GM12873 (cell line): ENCODE results near the gene ZSCAN4.

Experiments used
- TF ChIP-seq, protein P1 (sequence below): IDR thresholded peaks from 2 replicates; pipeline ENCODE4 v1.5.1; 2012; ENCODE audit warnings: low read depth, mild to moderate bottlenecking, moderate library complexity, low read length, control low read depth; ENCODE audit not compliant: insufficient read depth; ENCODE audit errors: missing control alignments

Gene ZSCAN4

DNA sequence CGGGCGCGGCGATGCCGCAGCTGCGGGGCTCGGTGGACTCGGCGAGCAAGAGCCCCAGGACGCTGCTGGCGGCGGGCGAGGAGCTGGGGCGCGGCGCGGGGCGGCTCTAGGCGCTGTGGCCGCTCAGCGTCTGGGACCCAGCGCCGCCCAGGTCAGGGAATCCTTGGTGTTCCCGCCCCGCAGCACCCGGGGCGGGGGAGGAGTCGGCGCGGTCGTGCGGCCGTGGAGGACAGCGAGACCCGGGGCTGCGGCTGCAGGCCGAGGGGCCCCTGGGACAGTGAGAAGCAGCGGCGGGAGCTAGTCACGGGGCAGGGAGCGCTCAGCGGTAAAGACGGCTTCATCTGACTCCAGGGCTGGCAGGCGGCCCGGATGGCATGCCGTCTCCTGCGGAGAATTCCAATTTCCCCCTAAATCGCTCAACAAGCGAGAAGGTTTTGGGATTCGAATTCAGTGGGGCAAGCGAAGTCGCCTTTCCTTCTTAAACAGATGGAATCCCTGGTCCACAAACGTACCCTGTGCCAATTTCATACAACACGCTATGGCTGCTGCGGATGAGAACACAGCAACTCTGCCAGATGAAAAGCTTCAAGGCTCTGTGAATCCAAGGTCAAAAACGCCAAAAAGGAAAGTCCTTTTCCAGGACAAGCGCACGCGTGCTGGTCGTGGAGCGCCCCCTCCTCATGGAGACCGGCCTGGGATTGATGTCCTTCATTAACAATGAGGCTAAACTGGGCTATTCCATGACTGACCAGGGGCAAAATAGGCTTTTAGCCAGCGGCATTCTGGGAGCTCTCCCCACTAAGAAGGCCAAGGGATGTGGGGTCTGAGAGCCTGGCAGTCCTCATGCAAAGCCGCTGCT lies 4.2 kb upstream of the ZSCAN4 start:
- TF ChIP-seq, protein P1, sequence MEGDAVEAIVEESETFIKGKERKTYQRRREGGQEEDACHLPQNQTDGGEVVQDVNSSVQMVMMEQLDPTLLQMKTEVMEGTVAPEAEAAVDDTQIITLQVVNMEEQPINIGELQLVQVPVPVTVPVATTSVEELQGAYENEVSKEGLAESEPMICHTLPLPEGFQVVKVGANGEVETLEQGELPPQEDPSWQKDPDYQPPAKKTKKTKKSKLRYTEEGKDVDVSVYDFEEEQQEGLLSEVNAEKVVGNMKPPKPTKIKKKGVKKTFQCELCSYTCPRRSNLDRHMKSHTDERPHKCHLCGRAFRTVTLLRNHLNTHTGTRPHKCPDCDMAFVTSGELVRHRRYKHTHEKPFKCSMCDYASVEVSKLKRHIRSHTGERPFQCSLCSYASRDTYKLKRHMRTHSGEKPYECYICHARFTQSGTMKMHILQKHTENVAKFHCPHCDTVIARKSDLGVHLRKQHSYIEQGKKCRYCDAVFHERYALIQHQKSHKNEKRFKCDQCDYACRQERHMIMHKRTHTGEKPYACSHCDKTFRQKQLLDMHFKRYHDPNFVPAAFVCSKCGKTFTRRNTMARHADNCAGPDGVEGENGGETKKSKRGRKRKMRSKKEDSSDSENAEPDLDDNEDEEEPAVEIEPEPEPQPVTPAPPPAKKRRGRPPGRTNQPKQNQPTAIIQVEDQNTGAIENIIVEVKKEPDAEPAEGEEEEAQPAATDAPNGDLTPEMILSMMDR, result no peak

DNA sequence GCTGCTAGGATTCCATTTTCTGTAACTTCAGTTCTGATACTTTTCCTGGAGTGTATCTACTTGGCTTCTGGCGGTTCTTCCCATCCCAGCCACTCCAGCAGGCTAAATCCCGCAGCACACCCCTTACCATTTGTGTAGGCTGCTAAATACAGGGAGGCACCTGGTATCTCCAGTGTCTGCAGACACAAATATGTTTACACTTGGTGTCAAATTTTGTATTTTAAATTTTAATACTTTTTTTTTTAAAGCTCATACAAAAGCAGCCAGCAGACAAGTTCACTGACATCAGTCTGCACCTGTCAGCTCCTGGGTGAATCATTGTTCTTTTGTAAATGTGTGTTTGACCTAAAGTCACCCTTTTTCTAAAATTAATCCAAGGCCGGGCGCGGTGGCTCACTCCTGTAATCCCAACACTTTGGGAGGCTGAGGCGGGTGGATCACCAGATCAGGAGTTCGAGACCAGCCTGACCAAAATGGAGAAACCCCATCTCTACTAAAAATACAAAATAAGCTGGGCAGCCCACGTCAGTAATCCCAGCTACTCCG lies 3.4 kb upstream of the ZSCAN4 start:
- TF ChIP-seq, protein P1, result no peak

- TF ChIP-seq, protein P1, result no peak
Observed at GRCh38 chr19:57667228-57667627, 1.5 kb upstream of the ZSCAN4 start.

DNA sequence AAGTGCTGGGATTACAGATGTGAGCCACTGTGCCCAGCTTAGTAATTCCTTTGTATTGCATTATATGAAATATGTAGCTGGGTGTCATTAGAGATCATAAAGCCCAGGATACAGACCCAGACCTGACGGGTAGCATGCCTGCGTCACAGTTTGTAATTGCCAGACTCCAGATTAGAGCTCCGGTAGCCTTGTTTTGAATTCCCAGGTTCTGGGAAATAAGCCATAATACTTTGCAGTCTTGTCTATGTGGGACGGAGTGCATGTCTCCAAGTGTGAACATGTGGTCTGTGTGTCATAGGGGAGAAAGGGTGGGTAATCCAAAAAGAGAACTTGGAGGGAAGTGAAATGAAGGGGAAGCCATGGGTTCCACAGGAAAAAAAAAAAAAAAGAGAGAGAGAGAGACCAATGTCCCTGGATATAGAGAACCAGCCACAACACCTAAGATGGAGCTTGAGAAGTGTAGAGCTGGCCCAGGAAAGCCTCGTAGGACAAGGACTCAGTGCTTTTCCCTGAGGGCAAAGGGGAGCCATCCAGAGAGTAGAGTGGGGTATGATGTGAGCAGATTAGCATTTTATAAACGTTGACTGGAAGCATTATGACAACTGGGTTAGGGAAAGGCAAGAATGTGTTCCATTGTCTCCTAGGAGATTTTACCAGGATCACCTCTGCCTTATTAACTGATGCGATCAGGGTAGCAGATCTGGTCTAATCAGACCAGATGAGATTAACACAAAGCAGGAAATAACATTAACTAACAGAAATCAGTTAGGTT lies 2.6 kb downstream of the ZSCAN4 start:
- TF ChIP-seq, protein P1, result no peak

DNA sequence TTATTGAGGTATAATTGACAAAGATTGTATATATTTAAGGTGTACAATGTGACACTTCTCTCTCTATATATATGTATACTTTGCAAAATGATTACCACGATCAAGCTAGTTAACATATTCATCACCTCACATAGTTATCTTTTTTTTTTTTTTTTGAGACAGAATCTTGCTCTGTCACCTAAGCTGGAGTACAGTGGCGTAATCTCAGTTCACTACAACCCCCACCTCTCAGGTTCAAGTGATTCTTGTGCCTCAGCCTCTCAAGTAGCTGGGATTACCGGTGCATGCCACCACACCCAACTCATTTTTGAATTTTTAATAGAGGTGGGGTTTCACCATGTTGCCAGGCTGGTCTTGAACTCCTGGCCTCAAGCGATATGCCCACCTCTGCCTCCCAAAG lies 3.7 kb downstream of the ZSCAN4 start:
- TF ChIP-seq, protein P1, result no peak

- TF ChIP-seq, protein P1, result no peak
Observed at GRCh38 chr19:57675881-57676280, 7.1 kb downstream of the ZSCAN4 start.

GRCh38 chr19:57682226-57682766 lies 13.6 kb downstream of the ZSCAN4 start:
- TF ChIP-seq, protein P1, result no peak
